ENCODE data around the gene SHBG.

DNA sequence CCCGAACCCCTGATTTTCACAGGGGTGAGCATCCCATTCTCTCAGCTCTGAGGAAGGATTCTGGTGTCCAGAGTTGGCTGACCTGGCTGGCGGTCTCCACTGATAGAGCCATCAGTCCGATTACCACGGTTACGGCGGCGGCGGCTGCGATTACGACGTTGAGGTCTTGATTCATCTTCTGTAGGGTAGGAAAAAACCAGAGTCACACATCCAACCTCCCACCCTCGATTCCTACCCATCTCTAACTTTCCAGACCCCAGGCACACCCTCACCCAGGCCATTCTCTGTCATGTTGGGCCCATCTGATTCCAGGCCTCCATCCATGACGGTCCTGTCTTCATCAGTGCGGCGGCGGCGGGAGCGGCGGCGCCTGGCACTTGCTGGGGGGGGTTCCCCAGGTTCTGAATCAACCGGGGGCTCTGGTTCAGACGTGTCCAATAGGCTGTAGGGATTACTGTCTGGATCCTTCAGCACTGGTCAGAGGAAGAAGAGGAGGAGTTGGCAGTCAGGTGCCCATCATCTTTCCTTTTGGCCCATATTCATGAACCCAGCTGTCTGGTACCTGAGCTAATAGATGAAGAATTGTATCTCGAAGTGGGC lies 37.4 kb upstream of the SHBG start:
- TF ChIP-seq POLR2A (IDR thresholded peaks at IDR 0.05; ENCODE audit: extremely low read depth, insufficient read length) (no peak), MYC (IDR thresholded peaks at IDR 0.05; ENCODE audit: low read depth, low read length) (no peak)
- TF ChIP-seq, protein P1, sequence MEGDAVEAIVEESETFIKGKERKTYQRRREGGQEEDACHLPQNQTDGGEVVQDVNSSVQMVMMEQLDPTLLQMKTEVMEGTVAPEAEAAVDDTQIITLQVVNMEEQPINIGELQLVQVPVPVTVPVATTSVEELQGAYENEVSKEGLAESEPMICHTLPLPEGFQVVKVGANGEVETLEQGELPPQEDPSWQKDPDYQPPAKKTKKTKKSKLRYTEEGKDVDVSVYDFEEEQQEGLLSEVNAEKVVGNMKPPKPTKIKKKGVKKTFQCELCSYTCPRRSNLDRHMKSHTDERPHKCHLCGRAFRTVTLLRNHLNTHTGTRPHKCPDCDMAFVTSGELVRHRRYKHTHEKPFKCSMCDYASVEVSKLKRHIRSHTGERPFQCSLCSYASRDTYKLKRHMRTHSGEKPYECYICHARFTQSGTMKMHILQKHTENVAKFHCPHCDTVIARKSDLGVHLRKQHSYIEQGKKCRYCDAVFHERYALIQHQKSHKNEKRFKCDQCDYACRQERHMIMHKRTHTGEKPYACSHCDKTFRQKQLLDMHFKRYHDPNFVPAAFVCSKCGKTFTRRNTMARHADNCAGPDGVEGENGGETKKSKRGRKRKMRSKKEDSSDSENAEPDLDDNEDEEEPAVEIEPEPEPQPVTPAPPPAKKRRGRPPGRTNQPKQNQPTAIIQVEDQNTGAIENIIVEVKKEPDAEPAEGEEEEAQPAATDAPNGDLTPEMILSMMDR (IDR thresholded peaks at IDR 0.05; ENCODE audit: low read depth, low read length), result no peak
- TF ChIP-seq, protein P2, sequence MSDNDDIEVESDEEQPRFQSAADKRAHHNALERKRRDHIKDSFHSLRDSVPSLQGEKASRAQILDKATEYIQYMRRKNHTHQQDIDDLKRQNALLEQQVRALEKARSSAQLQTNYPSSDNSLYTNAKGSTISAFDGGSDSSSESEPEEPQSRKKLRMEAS (IDR thresholded peaks at IDR 0.05; ENCODE audit: low read depth, low read length), result no peak
